Measurements from ENCODE around the gene AP5B1. TPM values are rescaled to one million over a fixed set of nuclear protein-coding genes. Genes with fewer than 3 reads are reported as not detected.

Gene AP5B1, protein sequence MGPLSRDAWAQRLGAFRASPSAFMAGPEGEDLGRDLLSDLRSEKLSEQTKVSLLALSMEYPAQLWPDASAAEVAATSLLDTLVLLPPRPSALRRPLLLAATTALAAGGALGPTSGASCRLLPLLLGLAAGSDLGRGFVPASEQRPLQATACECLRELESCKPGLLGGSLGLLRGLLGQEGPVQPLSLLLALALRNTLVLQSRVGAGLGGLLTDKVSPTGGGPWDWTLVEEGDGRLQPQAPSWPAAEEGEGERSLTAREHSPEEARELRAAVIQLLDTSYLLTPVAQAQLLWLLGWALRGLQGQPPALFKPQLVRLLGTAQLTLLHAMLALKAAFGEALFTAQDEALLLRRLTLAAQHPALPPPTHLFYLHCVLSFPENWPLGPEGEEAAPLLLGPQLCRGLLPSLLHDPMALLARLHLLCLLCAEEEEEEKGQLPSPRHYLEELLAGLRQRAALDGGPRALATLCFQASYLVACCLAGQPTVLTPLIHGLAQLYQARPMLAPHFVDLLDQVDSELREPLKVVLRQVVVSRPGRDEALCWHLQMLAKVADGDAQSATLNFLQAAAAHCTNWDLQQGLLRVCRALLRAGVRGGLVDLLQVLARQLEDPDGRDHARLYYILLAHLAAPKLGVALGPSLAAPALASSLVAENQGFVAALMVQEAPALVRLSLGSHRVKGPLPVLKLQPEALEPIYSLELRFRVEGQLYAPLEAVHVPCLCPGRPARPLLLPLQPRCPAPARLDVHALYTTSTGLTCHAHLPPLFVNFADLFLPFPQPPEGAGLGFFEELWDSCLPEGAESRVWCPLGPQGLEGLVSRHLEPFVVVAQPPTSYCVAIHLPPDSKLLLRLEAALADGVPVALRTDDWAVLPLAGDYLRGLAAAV
- total RNA-seq (2014; rRNA removed; shearing (Covaris generic)), result 13.2 and 14.8 TPM in 2 replicates

DNA sequence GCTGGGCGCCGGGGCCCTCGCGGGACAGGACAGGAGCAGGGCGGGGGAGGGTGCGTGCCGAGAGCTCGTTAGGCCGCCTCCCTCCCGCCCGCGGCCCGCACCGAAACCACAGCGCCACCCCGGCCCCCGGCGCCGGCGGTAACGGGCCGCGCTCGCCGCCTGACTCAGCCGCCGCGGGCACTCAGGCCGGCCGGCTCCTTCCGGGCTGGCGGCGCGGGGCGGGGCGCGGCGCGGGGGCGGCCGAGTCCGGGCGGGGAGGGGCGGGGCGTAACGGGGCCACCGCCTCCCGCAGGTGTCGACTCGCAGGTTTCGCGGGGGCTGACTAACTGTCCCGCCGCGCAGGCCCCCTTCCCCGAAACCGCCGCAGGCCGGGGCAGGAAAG is at the start of gene AP5B1:
Gene AP5B1, minus strand, starts transcription at position 207 of the 382 bp plus-strand sequence. CDS start 385 bp downstream, outside the sequence.
- DNase-seq (ENCODE audit: low spot score), result peak; percentile 5

DNA sequence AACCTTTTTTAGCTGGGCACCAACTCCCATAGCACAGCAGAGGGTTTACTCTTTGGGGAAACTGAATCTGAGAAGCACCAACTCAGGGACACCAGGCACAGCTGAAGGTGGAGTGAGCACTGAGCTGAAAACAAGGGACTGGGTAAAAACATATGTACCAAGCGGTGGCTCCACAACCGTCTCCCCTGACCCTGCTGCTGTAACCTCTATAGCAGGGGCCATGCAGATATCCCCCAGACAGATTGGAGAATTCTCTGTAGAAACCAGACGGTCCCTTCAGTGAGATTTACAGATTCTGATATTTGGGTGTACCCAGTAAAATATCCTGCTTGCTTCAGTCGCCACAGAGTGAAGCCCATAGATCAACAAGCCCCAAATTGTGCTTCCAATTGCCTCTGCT is 48.7 kb upstream of the AP5B1 start:
- no peak for DNase-seq (ENCODE audit: low spot score)

DNA sequence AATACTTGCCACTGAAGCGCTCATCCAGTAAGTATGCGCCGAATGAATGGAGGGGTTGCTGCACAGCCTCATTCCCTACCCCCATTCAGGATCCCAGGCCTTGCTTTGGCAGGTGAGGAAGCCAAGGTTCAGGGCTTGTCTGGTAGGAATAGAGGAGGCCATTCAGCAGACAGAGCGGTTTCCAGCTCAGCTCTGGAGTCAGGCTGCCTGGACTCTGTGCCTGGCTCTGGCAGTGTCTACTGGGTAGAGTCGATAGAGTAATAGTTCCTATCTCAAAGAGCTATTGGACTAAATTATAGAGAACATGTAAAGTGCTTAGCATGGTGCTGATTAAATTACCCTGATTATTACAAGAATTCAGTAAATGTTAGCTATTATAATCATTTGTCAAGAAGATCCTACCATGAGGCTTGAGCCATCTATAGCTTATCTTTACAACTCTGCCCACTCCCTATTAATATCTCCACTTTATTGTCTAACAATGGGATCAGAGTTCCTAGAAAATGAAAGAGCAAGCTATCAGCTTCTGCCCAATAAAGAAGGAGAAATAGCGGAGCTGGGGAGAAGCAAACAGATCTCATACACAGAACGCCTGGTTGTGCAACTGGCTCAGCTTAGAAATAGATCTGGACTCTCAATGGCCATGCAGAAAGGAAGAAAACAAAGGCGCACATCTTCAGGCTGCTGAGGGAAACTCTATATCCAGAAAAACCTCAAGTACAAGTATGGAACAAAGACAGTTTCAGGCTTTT is 46.4 kb upstream of the AP5B1 start:
- DNase-seq (ENCODE audit: low spot score), result no peak

DNA sequence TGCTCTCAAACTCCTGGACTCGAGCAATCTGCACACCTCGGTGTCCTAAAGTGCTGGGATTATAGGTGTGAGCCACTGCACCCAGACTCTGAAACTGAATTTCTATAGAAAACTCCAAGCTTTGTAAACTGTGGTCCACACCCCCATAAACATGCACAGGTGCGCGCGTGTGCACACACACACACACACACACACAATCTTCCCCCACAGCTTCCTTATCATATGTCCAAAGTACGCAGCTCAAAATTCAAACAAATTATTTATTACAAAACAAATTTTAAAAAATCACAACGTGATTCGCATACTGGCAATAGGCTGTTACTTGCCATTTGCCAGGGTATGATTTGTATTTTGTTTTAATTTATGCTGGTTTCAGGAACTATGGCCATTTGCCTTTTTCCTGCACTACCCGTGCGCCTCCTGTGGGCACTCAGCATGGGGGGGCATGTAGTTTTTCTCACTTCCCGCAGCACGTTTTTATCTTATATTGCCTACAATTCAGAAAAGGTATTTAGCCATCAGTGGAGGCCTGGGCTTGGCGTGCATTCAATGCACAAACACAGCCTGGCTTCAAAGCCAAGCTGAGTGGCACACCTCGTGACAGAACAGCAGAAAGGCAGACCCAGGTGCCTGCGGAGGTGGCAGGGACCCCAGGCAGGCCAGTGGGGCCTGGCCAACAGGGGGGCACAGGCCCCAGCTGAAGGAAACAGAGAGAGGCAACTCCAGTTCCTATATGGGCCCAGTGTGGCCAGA is 42.2 kb upstream of the AP5B1 start:
- DNase-seq (ENCODE audit: low spot score), result no peak

DNA sequence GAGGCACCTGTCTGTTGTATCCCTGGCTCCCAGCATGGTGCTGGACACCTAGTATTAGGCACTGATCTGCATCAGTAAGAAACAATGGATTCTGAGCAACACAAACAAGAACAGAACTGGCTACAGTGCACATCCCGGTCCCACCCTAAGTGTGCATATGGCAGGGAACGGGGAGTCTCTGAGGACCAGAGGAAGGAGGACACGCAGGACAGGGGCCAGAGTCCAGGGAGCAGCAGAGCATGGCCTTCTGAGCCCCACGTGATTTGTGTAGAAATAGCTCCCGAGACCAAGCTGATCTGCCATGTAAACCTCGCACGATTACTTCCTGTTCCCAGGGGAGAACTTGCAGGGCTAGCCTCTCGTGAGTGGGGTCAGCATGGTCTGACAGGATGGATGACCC is 40.3 kb upstream of the AP5B1 start:
- DNase-seq (ENCODE audit: low spot score), result no peak

DNA sequence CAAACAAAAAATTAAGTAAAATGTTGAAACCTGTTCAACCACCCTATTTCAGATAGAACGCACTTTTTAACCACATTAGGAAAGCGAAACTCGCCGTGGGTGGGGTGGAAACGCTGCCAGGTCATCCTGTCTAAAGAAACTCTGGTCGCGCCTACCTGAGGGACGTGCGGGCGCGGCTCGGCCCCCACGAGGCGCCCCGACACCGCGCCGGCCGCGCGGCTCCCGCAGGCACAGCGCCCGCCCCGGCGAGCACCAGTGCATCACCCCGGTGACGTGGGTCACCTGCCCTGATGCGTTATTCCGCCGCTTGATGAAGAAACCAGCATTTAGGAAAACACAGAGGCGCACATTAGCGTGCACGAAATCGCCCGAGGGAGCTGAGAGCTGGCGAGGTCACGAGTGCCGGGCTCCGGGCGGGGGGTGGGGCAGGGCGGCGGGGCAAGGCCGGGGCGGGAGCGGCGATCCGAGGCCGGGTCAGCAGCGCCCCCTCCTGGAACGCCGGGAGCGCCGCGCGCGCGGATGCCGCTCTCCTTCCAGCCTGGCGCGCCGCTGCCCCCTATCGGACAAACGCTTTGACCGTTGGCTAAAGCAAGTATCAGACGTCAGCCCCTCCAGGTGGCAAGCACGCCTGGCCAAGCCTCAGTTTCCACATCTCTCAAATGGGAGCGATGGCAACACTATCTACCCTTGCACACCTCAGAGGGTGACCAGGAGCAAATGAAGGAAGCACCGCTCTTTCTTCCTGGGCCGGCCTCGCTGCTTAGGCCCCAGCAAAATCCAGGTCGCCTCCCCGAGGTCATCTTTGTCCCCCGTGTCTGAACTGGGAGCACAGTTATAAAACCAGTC is 37.3 kb upstream of the AP5B1 start:
- peak; percentile 70 for DNase-seq (ENCODE audit: low spot score)

DNA sequence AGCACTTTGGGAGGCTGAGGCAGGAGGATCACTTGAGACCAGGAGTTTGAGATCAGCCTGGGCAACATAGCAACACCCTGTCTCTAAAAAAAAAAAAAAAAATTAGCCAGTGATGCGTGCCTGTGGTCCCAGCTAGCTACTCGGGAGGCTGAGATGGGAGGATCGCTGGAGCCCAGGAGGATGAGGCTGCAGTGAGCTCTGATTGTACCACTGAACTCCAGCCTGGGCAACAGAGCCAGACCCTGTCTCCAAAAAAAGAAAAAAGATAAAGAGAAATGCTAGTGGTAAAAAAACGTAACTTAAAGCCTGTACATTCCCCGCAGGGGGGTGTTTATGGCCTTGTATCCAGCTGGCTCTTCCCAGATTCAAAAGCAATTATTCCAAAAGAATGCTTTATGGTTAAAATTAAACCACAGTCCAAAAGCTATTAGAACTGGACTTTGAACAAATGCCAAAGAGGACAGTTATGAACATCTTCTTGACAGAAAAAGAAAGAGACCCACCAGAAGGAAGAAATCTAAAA is 36.6 kb upstream of the AP5B1 start:
- DNase-seq (ENCODE audit: low spot score), result no peak

DNA sequence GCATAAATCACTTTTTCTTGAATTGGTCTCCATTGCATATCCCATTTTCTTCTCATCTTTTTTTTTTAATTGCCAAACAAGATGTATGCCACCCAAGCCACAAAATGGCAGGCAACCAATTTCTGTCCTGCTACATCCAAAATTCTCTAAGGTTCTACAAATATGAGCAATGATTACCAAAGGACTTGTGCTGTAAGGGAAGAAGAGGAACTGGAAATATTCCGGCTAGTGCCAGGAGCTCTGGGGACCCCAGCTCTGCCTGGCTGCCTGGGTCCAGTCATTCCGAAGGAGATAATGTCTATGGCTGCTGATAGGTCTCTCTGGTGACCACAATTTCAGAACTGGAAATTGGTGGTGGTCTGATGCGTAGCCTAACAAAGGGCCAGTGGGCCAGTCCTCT is 35.9 kb upstream of the AP5B1 start:
- DNase-seq (ENCODE audit: low spot score), result no peak

DNA sequence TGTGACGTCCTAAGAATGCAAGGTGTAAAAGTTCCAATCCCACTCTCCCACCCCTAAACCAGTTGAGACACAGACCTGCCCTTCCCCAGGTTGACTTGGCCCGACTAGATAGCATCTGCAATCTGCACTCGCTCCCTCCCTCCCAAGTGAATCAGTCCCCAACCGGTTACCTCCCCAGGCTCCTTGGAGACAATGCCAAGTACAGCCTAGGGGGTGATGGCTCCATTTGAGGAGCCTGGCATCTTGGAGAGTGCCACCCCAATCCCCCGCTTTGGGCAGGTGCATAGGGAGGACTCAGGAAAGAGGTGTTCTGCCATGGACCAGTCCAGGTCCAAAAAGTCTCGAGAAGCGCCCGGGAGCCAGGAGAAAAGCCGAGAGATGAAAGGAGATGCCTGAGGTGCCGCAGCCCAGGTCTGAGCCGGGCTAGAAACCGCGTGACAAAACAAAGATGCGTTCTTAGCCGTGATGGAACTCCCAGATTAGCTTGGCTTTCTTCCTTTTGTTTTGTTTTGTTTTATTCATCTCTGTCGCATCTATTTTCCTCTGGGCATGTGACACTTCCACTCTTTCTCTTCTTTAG is 34.3 kb upstream of the AP5B1 start:
- DNase-seq (ENCODE audit: low spot score), result no peak

DNA sequence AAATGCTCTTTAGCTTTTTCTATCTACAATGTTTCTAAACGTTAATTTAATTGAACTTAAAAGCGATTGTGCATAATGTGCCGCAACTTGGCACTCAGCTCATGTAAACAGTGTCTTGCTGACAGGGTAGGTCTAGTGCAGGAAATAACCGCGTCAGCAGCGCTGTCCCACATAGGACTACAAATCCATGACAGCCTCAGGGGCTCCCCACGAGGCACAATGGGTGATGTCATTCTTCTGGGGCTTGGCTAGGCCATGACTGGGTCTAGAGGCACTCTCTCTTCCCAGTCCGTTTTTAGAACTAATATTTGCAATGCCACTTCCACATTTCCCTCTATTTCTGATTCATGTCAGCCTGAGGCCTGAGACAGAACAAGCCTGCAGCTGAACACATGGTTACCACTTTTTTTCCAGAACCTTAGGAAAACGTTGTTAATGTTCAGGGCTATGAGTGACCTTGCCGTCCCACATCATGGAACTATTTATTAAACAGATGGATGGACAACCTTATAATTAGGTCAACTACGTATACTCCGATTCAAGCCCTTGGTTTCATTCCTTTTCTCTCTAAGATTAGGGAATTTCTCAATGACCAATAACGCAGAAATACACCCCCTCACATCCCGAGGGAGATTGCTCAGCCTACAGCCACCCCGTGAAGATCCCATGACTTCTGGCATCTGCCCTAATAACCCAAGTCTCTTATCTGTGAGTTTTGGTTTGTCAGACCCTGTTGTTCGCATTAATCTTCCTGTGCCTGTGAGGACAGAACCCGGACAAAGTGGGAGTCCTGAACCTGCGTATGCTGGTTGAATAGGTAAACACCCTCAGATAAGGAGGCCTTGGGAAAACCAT is 33.6 kb upstream of the AP5B1 start:
- DNase-seq (ENCODE audit: low spot score), result no peak

DNA sequence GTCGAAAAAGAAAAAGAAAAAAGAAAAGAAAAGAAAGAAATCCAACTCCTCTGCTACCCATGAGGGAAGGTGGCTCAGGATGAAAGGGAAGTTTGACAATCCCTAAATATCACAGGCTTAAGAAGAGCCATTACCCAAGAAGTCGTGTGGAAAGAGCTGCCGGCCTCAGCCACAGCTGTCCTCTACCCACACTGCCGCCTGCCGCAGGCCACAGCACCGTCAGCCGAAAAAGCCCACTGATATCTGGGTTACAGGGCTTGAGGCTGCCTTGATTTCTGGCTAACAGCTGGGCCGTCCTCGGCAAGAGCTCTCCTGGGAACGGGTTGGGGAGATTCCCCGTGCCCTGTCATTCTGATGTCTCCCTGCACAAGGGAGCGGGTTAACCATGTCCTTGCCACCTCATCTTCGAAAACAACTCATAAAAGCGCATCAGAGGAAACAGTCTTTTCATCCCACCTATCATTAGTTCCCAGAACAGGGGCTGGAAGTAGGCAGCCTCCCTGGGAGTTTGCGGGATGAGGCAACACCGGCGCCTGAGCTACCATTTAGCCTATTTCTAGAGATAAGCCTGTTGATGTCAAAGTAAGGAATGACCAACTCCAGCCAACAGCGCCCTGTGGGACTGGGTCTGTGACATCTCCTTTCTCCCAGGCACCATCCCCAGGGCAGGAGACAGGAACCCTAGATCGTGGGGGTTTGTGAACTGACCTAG is 31.1 kb upstream of the AP5B1 start:
- no peak for DNase-seq (ENCODE audit: low spot score)

DNA sequence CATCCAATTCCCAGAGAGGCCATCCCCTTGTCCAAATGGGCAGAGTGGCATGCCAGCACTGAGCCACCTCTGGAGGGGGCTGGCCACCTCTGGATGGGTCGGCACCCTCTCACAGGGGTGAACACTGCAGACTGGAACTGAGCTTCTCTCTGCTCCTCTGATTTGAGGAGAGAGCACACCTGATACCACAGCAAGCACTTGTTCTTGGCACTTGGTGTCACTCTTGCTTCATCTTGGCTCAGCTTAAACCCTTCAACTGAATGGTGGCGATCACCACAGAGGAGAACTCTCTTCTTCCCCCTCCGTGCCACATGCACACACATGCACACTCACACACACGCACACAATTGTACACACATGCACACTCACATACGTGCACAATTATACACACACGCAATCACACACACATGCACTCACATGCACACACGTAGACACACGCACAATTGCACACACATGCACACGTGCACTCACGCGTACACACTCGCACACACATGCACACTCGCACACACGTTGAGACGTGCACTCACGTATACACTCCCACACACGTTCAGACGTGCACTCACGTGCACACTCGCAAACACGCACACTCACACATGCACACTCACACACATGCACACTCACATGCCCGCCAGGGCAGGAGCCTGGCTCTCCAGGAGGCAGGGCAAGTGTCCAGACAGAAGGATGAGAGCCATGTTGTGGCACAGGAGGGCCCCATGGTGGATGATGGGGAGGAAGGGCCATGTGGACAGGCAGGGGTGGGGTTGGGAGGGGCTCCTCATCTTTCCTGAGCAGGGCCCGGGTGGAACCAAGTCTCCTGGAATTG is 29.5 kb upstream of the AP5B1 start:
- no peak for DNase-seq (ENCODE audit: low spot score)

DNA sequence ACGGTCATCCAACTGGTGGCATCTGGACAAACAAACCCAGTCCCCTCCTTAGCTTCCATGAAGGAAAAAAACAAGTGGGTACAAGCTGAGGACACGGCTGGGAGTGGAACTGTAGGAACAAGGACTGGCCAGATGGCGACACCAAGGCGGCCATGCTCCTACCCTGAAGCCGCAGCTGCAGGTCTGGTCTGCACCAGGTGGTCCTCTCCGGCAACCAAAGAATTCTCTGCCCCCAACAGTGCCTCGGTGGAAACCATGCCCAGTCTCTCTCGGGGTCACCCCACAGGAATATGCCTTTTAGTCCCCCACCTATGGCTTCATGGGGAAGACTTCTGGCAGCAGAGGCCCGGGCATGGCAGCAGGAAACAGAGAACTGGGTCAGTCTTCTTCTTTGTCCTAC is 28.7 kb upstream of the AP5B1 start:
- no peak for DNase-seq (ENCODE audit: low spot score)

DNA sequence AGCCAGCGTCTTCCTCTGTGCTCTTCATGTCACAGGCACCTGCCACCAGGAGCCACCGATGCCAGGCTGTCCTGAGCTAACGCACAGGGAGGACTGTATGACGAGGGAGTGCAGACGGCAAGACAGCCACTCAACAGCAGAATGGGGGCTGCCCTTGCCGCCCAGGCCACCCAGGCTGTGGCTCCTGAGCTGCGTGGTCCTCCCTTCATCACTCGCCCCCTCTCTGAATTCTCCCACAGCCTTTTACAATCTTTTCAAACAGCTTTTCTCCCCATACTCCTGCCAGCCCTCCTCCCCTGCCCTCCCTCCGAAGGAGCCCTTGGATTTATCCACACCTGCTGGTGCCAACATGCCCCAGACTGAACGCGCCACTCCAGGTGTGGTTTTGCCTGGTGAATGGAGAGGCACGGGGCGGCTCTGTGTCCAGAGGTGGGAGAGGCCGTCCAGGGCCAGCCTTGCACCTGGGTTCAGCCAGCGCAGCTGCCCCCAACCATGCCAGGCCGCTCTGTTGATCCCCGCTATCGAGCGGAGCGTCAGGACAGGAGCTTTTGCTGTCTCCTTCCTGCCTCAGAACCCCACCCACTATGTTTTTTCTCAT is 28.1 kb upstream of the AP5B1 start:
- no peak for DNase-seq (ENCODE audit: low spot score)

DNA sequence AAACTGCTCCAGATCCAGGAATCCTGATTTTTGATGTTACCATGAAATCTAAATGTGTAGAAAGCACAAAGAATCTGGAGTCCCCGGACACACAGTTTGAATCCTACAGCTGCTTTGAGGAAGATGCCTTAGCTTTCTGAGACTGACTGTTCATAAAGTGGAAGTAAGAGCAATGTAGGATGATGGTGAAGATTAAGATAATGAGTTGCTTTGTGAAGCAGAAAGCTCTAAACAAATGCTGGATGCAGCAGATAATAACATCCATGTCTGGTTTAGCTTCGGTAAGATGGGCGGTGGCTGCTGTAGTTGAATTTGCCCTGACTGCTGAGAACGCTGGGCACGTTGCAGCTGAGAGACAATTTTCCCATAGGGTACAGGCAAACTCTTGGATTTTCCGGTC is 26.2 kb upstream of the AP5B1 start:
- no peak for DNase-seq (ENCODE audit: low spot score)

DNA sequence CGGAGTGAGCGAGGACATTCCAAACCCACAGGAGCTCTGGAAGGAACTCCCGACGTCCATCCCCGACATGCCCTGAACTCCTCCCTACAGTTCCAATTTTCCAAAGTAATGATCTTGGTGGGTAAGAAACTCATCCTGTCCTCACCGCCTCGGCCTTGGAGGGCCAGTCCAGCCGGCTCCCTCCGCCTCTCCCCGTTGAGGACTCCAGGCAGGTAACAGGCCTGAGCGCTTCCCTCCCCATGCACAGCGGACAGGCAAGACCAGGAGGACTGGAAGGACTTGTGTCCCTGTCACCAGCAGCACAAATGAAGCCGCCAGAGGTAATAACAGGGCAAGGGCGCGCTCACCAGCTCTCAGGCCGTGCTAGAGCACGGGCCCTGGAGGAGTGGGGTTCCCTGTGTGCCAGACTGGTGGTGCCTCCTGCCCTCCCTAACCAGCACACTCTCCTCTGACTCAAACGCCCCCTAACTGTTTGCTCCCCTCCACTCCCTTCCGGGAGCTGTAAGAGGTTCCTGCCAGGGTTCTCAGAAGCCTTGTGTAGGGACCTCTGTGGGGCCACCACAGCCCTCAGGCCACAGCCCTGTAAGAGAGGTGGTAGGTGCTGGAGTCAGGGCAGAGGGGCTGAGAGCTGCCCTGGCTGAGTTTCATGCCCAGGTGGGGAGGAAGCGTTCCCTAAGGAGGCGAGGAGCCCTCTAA is 23.2 kb upstream of the AP5B1 start:
- no peak for DNase-seq (ENCODE audit: low spot score)

Measured in A172 (cell line).